Tibial nerve (tissue), 4 donors: ENCODE data around the gene STARD3. TPM values are rescaled to one million over a fixed set of nuclear protein-coding genes. Genes with fewer than 3 reads are reported as not detected.

Experiments used
- DNase-seq, 2 donors: peaks; one replicate each; pipeline ENCODE4 v3.0.0-alpha.2; 2019; ENCODE audit warnings: low spot score in 2 of 2
- H3K27ac ChIP-seq, 4 donors: fragments of 200-600 bp; sonication (generic) in 3 of 4; one replicate each; pipeline ENCODE4 v1.5.1; 2017 to 2019; ENCODE audit warnings: mild to moderate bottlenecking in 1 of 4
- H3K27me3 ChIP-seq, 2 donors: fragments of 200-600 bp; sonication (generic) in 1 of 2; one replicate each; pipeline versions ENCODE4 v1.5.1 to v1.6.0; 2017 to 2019
- H3K36me3 ChIP-seq, 3 donors: fragments of 200-600 bp; sonication (generic); one replicate each; pipeline ENCODE4 v1.5.1; 2018 to 2019
- H3K4me1 ChIP-seq, 4 donors: fragments of 200-600 bp; sonication (generic) in 3 of 4; one replicate each; pipeline ENCODE4 v1.5.1; 2017 to 2019
- H3K4me3 ChIP-seq, 4 donors: fragments of 200-600 bp; sonication (generic) in 3 of 4; one replicate each; pipeline ENCODE4 v1.5.1; 2017 to 2019; ENCODE audit warnings: mild to moderate bottlenecking in 1 of 4, moderate library complexity in 1 of 4
- H3K9me3 ChIP-seq, 4 donors: fragments of 200-600 bp; sonication (generic) in 3 of 4; one replicate each; pipeline ENCODE4 v1.5.1; 2017 to 2019
- CTCF ChIP-seq, 5 experiments: fragments of 200-600 bp in 3 of 5; fragments of 450-650 bp in 2 of 5; sonication (generic) in 3 of 5; IDR thresholded peaks; one replicate each; pipeline ENCODE4 v1.5.1; 2016 to 2019; ENCODE audit warnings: antibody characterized with exemption in 5 of 5, mild to moderate bottlenecking in 3 of 5, moderate library complexity in 2 of 5
- EP300 ChIP-seq, 2 donors: sonication (generic); formaldehyde crosslinking; IDR thresholded peaks; one replicate each; pipeline ENCODE4 v1.6.1; 2017; ENCODE audit warnings: antibody characterized with exemption in 2 of 2, mild to moderate bottlenecking in 1 of 2
- POLR2A ChIP-seq, 2 donors: fragments of 450-650 bp; IDR thresholded peaks; one replicate each; pipeline ENCODE4 v1.6.1; 2017; ENCODE audit warnings: antibody characterized with exemption in 2 of 2, mild to moderate bottlenecking in 2 of 2, moderate library complexity in 2 of 2
- WGBS, 2 donors: methylation state at CpG; one replicate each; pipeline ENCODE4 v1.1.5; 2018; 5-methylcytosine and 5-hydroxymethylcytosine counted together
- total RNA-seq, 4 donors: library from RNA; depleted of rRNA; stranded (reverse); fragments of >200 nt; gene quantifications; one replicate each; pipeline ENCODE4 v1.1.0, GENCODE V29; 2016

STARD3 gene
- total RNA-seq, 4 donors from 2014 or later: 85.3 to 170 (median 108) TPM

- peaks cover 0 to 74% (median 50%) of the 10 kb centered on the region in 4 donors for H3K4me1 ChIP-seq
- no peaks in the 10 kb centered on the region for H3K27me3 ChIP-seq
- TF ChIP-seq POLR2A (IDR thresholded peaks at IDR 0.05): no peak
- no peak for TF ChIP-seq EP300 (IDR thresholded peaks at IDR 0.05)
- no peak for TF ChIP-seq CTCF (IDR thresholded peaks at IDR 0.05)
- no peak for DNase-seq
- H3K4me3 ChIP-seq: peak overlapping the region in 3 of 4 donors; percentile 71 to 98 (median 81)
- peak overlapping the region in 3 of 4 donors; percentile 95 to 97 (median 97) for H3K27ac ChIP-seq
- no peaks in the 10 kb centered on the region for H3K9me3 ChIP-seq
- peaks cover 0 to under 1% (median 0%) of the 10 kb centered on the region in 3 donors for H3K36me3 ChIP-seq
- 34 to 45% methylated on average over 4 of the region's 4 CpGs for WGBS, 2 donors
These were observed 65.0 kb downstream of the STARD3 start for GRCh38 chr17:39701784-39702422.

DNA sequence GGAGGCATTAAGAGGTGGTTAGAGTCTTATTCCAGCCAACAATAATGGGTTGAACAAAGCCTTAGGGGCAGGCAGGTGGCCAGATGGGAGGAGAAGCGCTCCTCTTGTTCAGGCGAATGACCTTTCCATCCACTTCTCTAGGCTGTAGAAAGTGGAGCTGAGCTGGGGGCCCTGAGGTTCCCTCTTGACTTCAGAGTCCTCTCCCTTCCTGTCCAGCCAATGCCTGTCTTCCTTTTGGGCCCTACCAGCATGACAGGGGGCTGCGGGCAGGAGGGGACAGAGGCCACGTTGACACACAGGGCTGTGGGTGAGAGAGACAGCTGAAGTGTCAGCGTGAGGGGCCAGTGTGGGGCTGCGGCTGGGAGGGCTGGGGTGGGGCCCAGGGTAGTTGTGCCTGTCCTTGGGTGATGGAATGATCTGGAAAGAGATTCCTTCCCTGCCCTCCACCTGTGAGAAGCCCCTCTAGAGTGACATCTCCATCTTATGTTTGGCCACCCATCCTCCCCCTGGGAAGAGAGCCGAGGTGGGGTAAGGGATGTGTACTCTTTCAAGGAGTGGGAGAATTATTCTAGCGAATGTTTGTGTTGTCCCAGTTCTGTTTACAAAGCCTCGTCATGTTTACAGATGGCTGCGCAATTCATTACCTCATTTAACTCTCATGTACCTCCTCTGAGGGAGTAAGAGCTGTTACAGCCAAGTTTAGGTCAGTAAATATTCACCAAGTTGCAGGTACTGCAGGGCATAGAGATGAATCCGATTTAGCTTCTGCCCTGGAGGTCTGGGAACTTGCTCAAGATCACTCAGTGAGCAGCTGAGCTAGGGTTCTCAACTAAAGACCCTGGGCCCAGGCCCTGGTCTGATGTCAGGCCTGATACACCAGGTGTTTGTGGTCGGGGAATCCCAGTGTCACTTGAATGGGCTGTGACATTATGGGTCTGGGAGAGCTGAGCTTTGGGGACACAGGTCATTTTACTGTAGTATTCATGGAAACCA, 66.3 kb downstream of the STARD3 start:
- no peaks in the 10 kb centered on the region for H3K9me3 ChIP-seq
- TF ChIP-seq POLR2A (IDR thresholded peaks at IDR 0.05): no peak
- TF ChIP-seq CTCF (IDR thresholded peaks at IDR 0.05): no peak
- no peak for TF ChIP-seq EP300 (IDR thresholded peaks at IDR 0.05)
- no peak for DNase-seq
- peaks cover 0 to 87% (median 58%) of the 10 kb centered on the region in 4 donors for H3K4me1 ChIP-seq
- peaks cover 0 to 14% (median 0%) of the 10 kb centered on the region in 3 donors for H3K36me3 ChIP-seq
- H3K27me3 ChIP-seq: no peaks in the 10 kb centered on the region
- 28 to 33% methylated on average over 12 of the region's 12 CpGs for WGBS, 2 donors
- H3K27ac ChIP-seq: peak overlapping the region; percentile 1 to 97 (median 89)
- no peak overlapping the region for H3K4me3 ChIP-seq

DNA sequence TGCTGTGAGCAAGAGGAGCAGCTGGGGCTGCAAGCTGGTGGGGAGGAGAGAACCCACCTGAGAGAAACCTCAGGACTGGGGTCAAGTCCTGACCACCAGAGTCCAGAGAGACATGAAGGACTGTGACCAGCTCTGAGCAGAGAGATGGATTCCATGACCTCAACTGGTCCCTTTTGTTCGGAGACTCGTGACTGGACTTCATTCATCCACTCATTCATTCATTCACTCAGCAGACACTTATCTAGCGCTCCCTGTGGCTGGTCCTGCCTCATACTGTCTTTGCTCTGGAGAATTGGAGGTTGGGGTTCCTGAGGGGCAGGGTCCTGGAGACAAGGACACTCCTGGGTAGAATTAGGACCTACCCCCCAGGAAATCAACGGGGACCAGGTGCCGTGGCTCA, 67.0 kb downstream of the STARD3 start:
- no peak overlapping the region for H3K4me3 ChIP-seq
- 70 to 72% methylated on average over 5 of the region's 5 CpGs for WGBS, 2 donors
- TF ChIP-seq EP300 (IDR thresholded peaks at IDR 0.05) (no peak), CTCF (IDR thresholded peaks at IDR 0.05) (no peak), POLR2A (IDR thresholded peaks at IDR 0.05) (no peak)
- no peaks in the 10 kb centered on the region for H3K27me3 ChIP-seq
- H3K36me3 ChIP-seq: peaks cover 0 to 21% (median 0%) of the 10 kb centered on the region in 3 donors
- H3K4me1 ChIP-seq: peaks cover 0 to 89% (median 60%) of the 10 kb centered on the region in 4 donors
- H3K27ac ChIP-seq: peak overlapping the region; percentile 53 to 97 (median 89)
- DNase-seq: no peak
- H3K9me3 ChIP-seq: no peaks in the 10 kb centered on the region

GRCh38 chr17:39704821-39705551, 68.0 kb downstream of the STARD3 start:
- H3K9me3 ChIP-seq: no peaks in the 10 kb centered on the region
- TF ChIP-seq CTCF (IDR thresholded peaks at IDR 0.05) (peak in 2 of 5 experiments; percentile 59 to 62), EP300 (IDR thresholded peaks at IDR 0.05) (no peak)
- peak in 1 of 2 donors; percentile 28 for DNase-seq
- H3K27ac ChIP-seq: peak overlapping the region; percentile 53 to 97 (median 89)
- peaks cover 0 to 32% (median 6%) of the 10 kb centered on the region in 3 donors for H3K36me3 ChIP-seq
- peaks cover 0 to 90% (median 60%) of the 10 kb centered on the region in 4 donors for H3K4me1 ChIP-seq
- WGBS, 2 donors: 26 to 29% methylated on average over 9 to 11 of the region's 11 CpGs
- H3K27me3 ChIP-seq: no peaks in the 10 kb centered on the region
- H3K4me3 ChIP-seq: peak overlapping the region in 1 of 4 donors; percentile 19
